ENCODE data around the gene ABCC5. TPM values are rescaled to one million over a fixed set of nuclear protein-coding genes. Genes with fewer than 3 reads are reported as not detected.
"Not testable (repeated sequence)": the region's sequence is repeated elsewhere in the genome, so short reads cannot be mapped to it uniquely, and the experiment has no call there.

Gene ABCC5
- polyA plus RNA-seq, 6 donors from 2014 or later: 8.3 to 15.1 (median 10.5) TPM

- Mint-ChIP-seq H3K27ac (peak overlapping the region in 2 of 6 donors; percentile 10 to 23), H3K9me3 (no peaks in the 10 kb centered on the region), H3K4me1 (peaks cover 19 to 32% (median 21%) of the 10 kb centered on the region in 3 donors), H3K27me3 (no peaks in the 10 kb centered on the region), H3K4me3 (no peak overlapping the region), H3K36me3 (peaks cover 7 to 9% of the 10 kb centered on the region in 2 donors)
- no peak for ATAC-seq (ENCODE audit: low read depth in 2 of 2)
- no peak for DNase-seq
Observed at GRCh38 chr3:184011230-184011876, 6.3 kb downstream of the ABCC5 start.

DNA sequence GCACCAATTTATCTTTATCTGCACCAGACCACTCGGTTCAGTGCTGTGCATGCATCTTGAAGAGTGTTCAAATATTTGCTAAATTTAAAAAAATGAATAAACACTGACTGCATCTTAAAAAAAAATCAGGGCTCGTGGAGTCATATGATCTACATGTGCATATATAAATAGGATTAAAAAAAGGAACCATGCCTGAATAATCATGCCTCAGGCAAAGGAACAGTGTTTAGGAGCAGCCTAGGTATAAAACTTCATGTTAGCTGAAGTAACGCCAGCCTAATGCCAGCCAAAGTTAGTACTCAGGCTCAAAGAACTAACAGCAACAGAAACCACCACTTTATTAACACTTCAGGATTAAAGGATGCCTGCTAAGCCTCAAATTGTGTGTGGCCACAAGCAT, 9.5 kb downstream of the ABCC5 start:
- Mint-ChIP-seq H3K4me3 (peak overlapping the region in 7 of 8 donors; percentile 2 to 84 (median 7)), H3K4me1 (peaks cover 25 to 37% (median 33%) of the 10 kb centered on the region in 3 donors), H3K9me3 (no peaks in the 10 kb centered on the region), H3K27me3 (no peaks in the 10 kb centered on the region), H3K36me3 (peaks cover 5 to 12% of the 10 kb centered on the region in 2 donors), H3K27ac (peak overlapping the region in 1 of 6 donors; percentile 58)
- DNase-seq (no peak), ATAC-seq (ENCODE audit: low read depth in 2 of 2) (no peak)

- Mint-ChIP-seq H3K4me3 (peak overlapping the region in 7 of 8 donors; percentile 30 to 84 (median 55)), H3K4me1 (peaks cover 25 to 37% (median 34%) of the 10 kb centered on the region in 3 donors), H3K27ac (peak overlapping the region in 1 of 6 donors; percentile 48)
- not testable (repeated sequence) for H3K36me3 Mint-ChIP-seq; ATAC-seq (ENCODE audit: low read depth in 2 of 2); H3K27me3 Mint-ChIP-seq; H3K9me3 Mint-ChIP-seq; DNase-seq
Observed at GRCh38 chr3:184007143-184007813, 10.4 kb downstream of the ABCC5 start.

DNA sequence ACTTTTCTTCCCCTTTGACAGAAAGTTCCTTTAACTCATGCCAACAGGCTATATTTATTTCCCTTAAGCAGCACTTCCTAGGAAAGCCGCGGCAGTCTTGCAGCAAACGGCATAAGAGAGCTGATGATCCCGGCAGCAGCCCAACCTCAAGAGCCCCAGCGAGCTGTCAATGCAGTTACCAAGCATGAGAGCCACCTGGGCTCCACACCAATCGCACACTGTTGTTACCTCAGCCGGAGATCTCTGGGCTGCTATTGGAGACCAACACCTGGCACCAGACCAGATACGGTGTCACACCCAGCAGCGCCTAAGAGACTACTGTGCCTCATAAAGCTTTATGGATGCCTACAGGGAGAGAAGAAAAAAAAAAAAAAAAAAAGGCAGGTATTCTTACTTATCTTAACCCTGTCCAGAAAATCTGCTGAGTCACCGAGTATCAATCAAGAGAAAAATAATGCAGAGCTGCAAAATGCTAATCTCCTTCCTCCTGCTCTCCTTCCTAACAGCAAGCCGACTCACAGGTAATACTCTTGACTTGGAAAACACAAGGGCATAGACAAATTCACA, 11.7 kb downstream of the ABCC5 start:
- Mint-ChIP-seq H3K27me3 (no peaks in the 10 kb centered on the region), H3K4me3 (peak overlapping the region; percentile 40 to 80 (median 59)), H3K36me3 (peaks cover 3 to 7% of the 10 kb centered on the region in 2 donors), H3K27ac (peak overlapping the region in 5 of 6 donors; percentile 8 to 84 (median 44)), H3K9me3 (no peaks in the 10 kb centered on the region), H3K4me1 (peaks cover 25 to 36% (median 34%) of the 10 kb centered on the region in 3 donors)
- ATAC-seq (ENCODE audit: low read depth in 2 of 2) (peak; percentile 94 to 96), DNase-seq (peak; percentile 33)

DNA sequence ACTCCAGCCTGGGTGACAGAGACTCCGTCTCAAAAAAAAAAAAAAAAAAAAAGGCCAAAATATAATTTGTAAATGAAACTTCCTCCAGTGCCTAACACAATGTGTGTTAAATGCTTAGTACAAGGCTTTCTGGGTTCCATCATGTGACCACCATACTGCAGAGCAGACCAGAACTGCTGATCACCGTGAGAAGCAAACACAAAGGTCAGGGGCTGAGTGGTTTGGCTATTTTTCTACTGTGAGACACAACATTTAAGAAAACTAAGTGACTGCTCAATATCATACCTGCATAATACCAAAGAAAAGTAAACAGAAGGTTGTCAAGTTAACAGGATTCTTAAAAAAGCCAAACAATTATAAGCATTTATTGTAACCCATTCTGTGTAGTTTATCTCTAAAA, 13.2 kb downstream of the ABCC5 start:
- H3K27me3 Mint-ChIP-seq: no peaks in the 10 kb centered on the region
- H3K36me3 Mint-ChIP-seq: peaks cover 0 to 13% of the 10 kb centered on the region in 2 donors
- no peak overlapping the region for H3K4me3 Mint-ChIP-seq
- H3K4me1 Mint-ChIP-seq: peaks cover 21 to 34% (median 34%) of the 10 kb centered on the region in 3 donors
- H3K9me3 Mint-ChIP-seq: no peaks in the 10 kb centered on the region
- ATAC-seq (ENCODE audit: low read depth in 2 of 2): no peak
- DNase-seq: no peak
- no peak overlapping the region for H3K27ac Mint-ChIP-seq

GRCh38 chr3:184003187-184003967, 14.3 kb downstream of the ABCC5 start:
- H3K9me3 Mint-ChIP-seq: no peaks in the 10 kb centered on the region
- no peak for ATAC-seq (ENCODE audit: low read depth in 2 of 2)
- DNase-seq: no peak
- H3K4me3 Mint-ChIP-seq: no peak overlapping the region
- H3K36me3 Mint-ChIP-seq: peaks cover 0 to 14% of the 10 kb centered on the region in 2 donors
- H3K4me1 Mint-ChIP-seq: peaks cover 21 to 33% (median 29%) of the 10 kb centered on the region in 3 donors
- H3K27me3 Mint-ChIP-seq: no peaks in the 10 kb centered on the region
- H3K27ac Mint-ChIP-seq: peak overlapping the region in 2 of 6 donors; percentile 2 to 16

DNA sequence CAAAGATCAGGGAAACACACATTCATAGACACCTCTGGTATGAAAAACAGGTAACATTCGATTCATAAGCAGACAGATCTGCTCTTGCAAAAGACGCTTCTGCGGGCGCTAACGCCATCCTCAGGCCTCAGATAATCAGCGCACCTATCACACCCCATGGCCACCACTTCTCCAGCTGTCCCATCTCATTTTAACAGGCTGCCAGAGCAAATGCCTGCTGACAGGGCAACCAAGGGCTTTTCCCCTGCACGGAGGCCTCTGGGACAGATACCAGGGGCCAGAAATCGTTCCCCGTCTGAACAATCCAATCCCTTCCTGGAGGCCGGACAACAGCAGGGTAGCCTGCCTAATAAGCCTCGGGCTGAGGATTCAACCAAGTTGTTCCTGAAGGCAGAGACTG, 15.2 kb downstream of the ABCC5 start:
- peak overlapping the region in 1 of 6 donors; percentile 49 for H3K27ac Mint-ChIP-seq
- H3K27me3 Mint-ChIP-seq: no peaks in the 10 kb centered on the region
- ATAC-seq (ENCODE audit: low read depth in 2 of 2): no peak
- no peak overlapping the region for H3K4me3 Mint-ChIP-seq
- H3K36me3 Mint-ChIP-seq: peaks cover 0 to 14% of the 10 kb centered on the region in 2 donors
- DNase-seq: no peak
- H3K9me3 Mint-ChIP-seq: no peaks in the 10 kb centered on the region
- peaks cover 16 to 24% (median 20%) of the 10 kb centered on the region in 3 donors for H3K4me1 Mint-ChIP-seq

GRCh38 chr3:184001761-184002160, 15.9 kb downstream of the ABCC5 start:
- Mint-ChIP-seq H3K36me3 (peaks cover 0 to 14% of the 10 kb centered on the region in 2 donors), H3K9me3 (no peaks in the 10 kb centered on the region), H3K27ac (peak overlapping the region in 1 of 6 donors; percentile 41), H3K4me3 (no peak overlapping the region), H3K27me3 (no peaks in the 10 kb centered on the region), H3K4me1 (peaks cover 11 to 17% (median 13%) of the 10 kb centered on the region in 3 donors)
- no peak for DNase-seq
- no peak for ATAC-seq (ENCODE audit: low read depth in 2 of 2)

GRCh38 chr3:183991403-183991802, 26.3 kb downstream of the ABCC5 start:
- Mint-ChIP-seq H3K27ac (no peak overlapping the region), H3K36me3 (peaks cover 16% of the 10 kb centered on the region in 2 donors)

GRCh38 chr3:183988216-183988790, 29.4 kb downstream of the ABCC5 start:
- Mint-ChIP-seq H3K4me3 (no peak overlapping the region), H3K4me1 (no peaks in the 10 kb centered on the region), H3K27me3 (no peaks in the 10 kb centered on the region), H3K9me3 (no peaks in the 10 kb centered on the region), H3K36me3 (peaks cover 21 to 25% of the 10 kb centered on the region in 2 donors), H3K27ac (peak overlapping the region in 2 of 6 donors; percentile 49 to 66)
- DNase-seq (no peak), ATAC-seq (ENCODE audit: low read depth in 2 of 2) (no peak)

More at GRCh38 chr3:183991403-183991802, 26.3 kb downstream of the ABCC5 start:
- H3K4me1 Mint-ChIP-seq: no peaks in the 10 kb centered on the region
- DNase-seq: no peak
- no peak for ATAC-seq (ENCODE audit: low read depth in 2 of 2)
- no peak overlapping the region for H3K4me3 Mint-ChIP-seq
- H3K27me3 Mint-ChIP-seq: no peaks in the 10 kb centered on the region
- no peaks in the 10 kb centered on the region for H3K9me3 Mint-ChIP-seq

DNA sequence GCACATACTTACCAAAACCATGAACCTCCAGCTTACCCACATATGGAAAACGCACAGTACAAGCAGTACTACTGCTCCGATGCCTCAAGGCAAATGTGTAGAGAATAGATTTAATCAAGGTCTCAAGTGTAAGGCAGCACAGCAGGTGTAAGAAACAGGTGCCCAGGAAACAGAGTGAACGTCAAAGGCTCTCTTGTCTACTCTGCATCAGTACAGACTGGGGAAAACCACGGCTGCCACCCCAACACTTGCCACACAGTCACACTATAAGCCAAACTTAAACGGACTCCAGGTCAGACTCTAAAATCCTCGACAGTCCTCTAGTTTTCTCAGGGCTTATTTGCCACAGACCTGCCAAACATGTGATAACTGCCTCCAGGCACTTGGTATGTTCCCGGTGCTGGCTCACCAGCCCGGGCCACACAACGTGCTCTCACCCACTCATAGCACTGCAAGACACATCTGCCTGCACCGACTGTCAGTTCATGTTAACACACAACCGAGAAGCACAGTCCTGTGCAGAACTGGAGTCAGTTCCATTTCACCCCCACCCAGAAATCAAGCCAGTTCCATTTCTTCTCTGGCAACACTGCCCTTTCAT, 30.6 kb downstream of the ABCC5 start:
- H3K9me3 Mint-ChIP-seq: no peaks in the 10 kb centered on the region
- DNase-seq (no peak), ATAC-seq (ENCODE audit: low read depth in 2 of 2) (no peak)
- peaks cover 25 to 33% of the 10 kb centered on the region in 2 donors for H3K36me3 Mint-ChIP-seq
- H3K27me3 Mint-ChIP-seq: no peaks in the 10 kb centered on the region
- H3K27ac Mint-ChIP-seq: peak overlapping the region in 2 of 6 donors; percentile 38 to 49
- no peak overlapping the region for H3K4me3 Mint-ChIP-seq
- H3K4me1 Mint-ChIP-seq: no peaks in the 10 kb centered on the region

GRCh38 chr3:183984749-183985729, 32.6 kb downstream of the ABCC5 start:
- peaks cover 25 to 42% of the 10 kb centered on the region in 2 donors for H3K36me3 Mint-ChIP-seq
- no peaks in the 10 kb centered on the region for H3K27me3 Mint-ChIP-seq
- DNase-seq: no peak
- H3K9me3 Mint-ChIP-seq: no peaks in the 10 kb centered on the region
- no peak overlapping the region for H3K4me3 Mint-ChIP-seq
- no peak overlapping the region for H3K27ac Mint-ChIP-seq
- H3K4me1 Mint-ChIP-seq: no peaks in the 10 kb centered on the region
- ATAC-seq (ENCODE audit: low read depth in 2 of 2): no peak
